GM19023 (cell line): ENCODE data around the gene ELOVL4.
A peak's percentile ranks its signal among the peaks of the same experiment; 100 is the strongest.

ENCODE experiments used
- ATAC-seq: cut with Tn5 transposase; IDR thresholded peaks from one replicate; pipeline ENCODE4 v1.9.1; 2021; ENCODE audit warnings: mild to moderate bottlenecking, moderate library complexity; ENCODE audit not compliant: unreplicated experiment

ELOVL4 gene

GRCh38 chr6:79913369-79913768 lies 34.0 kb downstream of the ELOVL4 start:
- ATAC-seq = no peak

GRCh38 chr6:79911992-79912391 lies 35.4 kb downstream of the ELOVL4 start:
- ATAC-seq = no peak

- no peak for ATAC-seq
Observed at GRCh38 chr6:79909517-79909916, 37.8 kb downstream of the ELOVL4 start.

GRCh38 chr6:79902046-79902445 lies 45.3 kb downstream of the ELOVL4 start:
- no peak for ATAC-seq

- no peak for ATAC-seq
Observed at GRCh38 chr6:79898076-79898475, 49.3 kb downstream of the ELOVL4 start.

- ATAC-seq = no peak
Observed at GRCh38 chr6:79896075-79896449, 51.3 kb downstream of the ELOVL4 start.

GRCh38 chr6:79895382-79896074 lies 51.8 kb downstream of the ELOVL4 start:
- ATAC-seq = no peak

GRCh38 chr6:79894939-79895338 lies 52.4 kb downstream of the ELOVL4 start:
- ATAC-seq = no peak

GRCh38 chr6:79888587-79888986 lies 58.8 kb downstream of the ELOVL4 start:
- no peak for ATAC-seq

GRCh38 chr6:79878142-79878748 lies 69.1 kb downstream of the ELOVL4 start:
- no peak for ATAC-seq

- no peak for ATAC-seq
Observed at GRCh38 chr6:79874531-79875134, 72.7 kb downstream of the ELOVL4 start.

GRCh38 chr6:79872986-79873385 lies 74.4 kb downstream of the ELOVL4 start:
- no peak for ATAC-seq

GRCh38 chr6:79872303-79872702 lies 75.0 kb downstream of the ELOVL4 start:
- ATAC-seq = no peak

GRCh38 chr6:79869600-79870084 lies 77.7 kb downstream of the ELOVL4 start:
- peak; percentile 100 for ATAC-seq

GRCh38 chr6:79869184-79869583 lies 78.2 kb downstream of the ELOVL4 start:
- no peak for ATAC-seq

- no peak for ATAC-seq
Observed at GRCh38 chr6:79868098-79868722, 79.1 kb downstream of the ELOVL4 start.
